Inferior parietal cortex (tissue), 1 donor: Measurements from ENCODE around the gene DPY19L3.
"Not testable (repeated sequence)": the region's sequence is repeated elsewhere in the genome, so short reads cannot be mapped to it uniquely, and the experiment has no call there.

Experiments
- DNase-seq: peaks from one replicate; pipeline ENCODE4 v3.0.0-alpha.2; 2016; ENCODE audit errors: extremely low spot score

The DPY19L3 gene

GRCh38 chr19:32512498-32512897 lies 106.9 kb downstream of the DPY19L3 start:
- not testable (repeated sequence) for DNase-seq

- no peak for DNase-seq
Measured at GRCh38 chr19:32519023-32519422, 113.5 kb downstream of the DPY19L3 start.

- DNase-seq = no peak
Measured at GRCh38 chr19:32522967-32523366, 117.4 kb downstream of the DPY19L3 start.

- DNase-seq = no peak
Measured at GRCh38 chr19:32526895-32527294, 121.3 kb downstream of the DPY19L3 start.

- DNase-seq = no peak
Measured at GRCh38 chr19:32530773-32531172, 125.2 kb downstream of the DPY19L3 start.

GRCh38 chr19:32532233-32532632 lies 126.7 kb downstream of the DPY19L3 start:
- no peak for DNase-seq
